HCT116 (cell line): ENCODE measurements around the gene SSMEM1. TPM values are rescaled to one million over a fixed set of nuclear protein-coding genes. Genes with fewer than 3 reads are reported as not detected.

Experiments
- ATAC-seq: fragments of 200-7000 bp; cut with Tn5 transposase; 2 replicates; pipeline ENCODE4 v1.9.1; 2020; ENCODE audit warnings: mild to moderate bottlenecking, moderate library complexity
- BruUV-seq: library from RNA; stranded (reverse); fragments of 400-500 nt; replicated peaks from 2 replicates; lab custom pipeline; 2021; lab: Mats Ljungman, UMichigan
- CTCF ChIA-PET: fragments of 300-600 bp; sonication (Branson Sonifier 250); formaldehyde crosslinking; loops from one replicate; lab custom pipeline; 2021; ENCODE audit warnings: antibody characterized with exemption; lab: Charles Lee
- POLR2A ChIA-PET: fragments of 300-600, 350-600 bp; sonication (Branson Sonifier 250); formaldehyde crosslinking; loops from one replicate; lab custom pipeline; 2021; ENCODE audit warnings: antibody characterized with exemption; lab: Charles Lee
- RAD21 ChIA-PET, 2 experiments: fragments of 300-600 bp; sonication (Branson Sonifier 250); formaldehyde crosslinking; loops; one replicate each; lab custom pipeline; 2023; ENCODE audit warnings: low total read pairs in 2 of 2; ENCODE audit not compliant: uncharacterized antibody in 2 of 2, unreplicated experiment in 2 of 2, low non-redundant PET in 1 of 2; lab: Charles Lee
- DNase-seq: peaks from one replicate; pipeline ENCODE4 v3.0.0-alpha.2; 2010; ENCODE audit warnings: low read depth, low spot score
- H2AFZ ChIP-seq: fragments of 200-600 bp; shearing (Covaris generic), sonication (generic); 2 replicates; pipeline ENCODE4 v1.6.1; 2017; ENCODE audit warnings: low read depth, mixed run types, mixed read lengths, antibody characterized with exemption, low read length; ENCODE audit not compliant: poor library complexity, severe bottlenecking
- H3K27ac ChIP-seq: 2 replicates; pipeline ENCODE4 v1.5.1; 2012; ENCODE audit warnings: low read depth, low read length
- H3K27me3 ChIP-seq: fragments of 200-600 bp; sonication (generic); 2 replicates; pipeline ENCODE4 v1.6.1; 2016; ENCODE audit warnings: mixed run types, low read length, mixed read lengths; ENCODE audit not compliant: insufficient read depth
- H3K36me3 ChIP-seq, 2 experiments: fragments of 200-500 bp in 1 of 2; fragments of 200-600 bp in 1 of 2; sonication (Bioruptor generic) in 1 of 2; sonication (generic) in 1 of 2; 2 replicates each; pipeline versions ENCODE4 v1.5.1 to v1.6.1; 2014 to 2016; ENCODE audit warnings: low read length in 2 of 2, inconsistent platforms in 1 of 2, mixed read lengths in 1 of 2, mixed run types in 1 of 2; ENCODE audit not compliant: insufficient read depth in 2 of 2, control insufficient read depth in 1 of 2
- H3K4me1 ChIP-seq, 2 experiments: fragments of 200-600 bp in 1 of 2; sonication (generic) in 1 of 2; 2 replicates each; pipeline versions ENCODE4 v1.5.1 to v1.6.1; 2012 to 2017; ENCODE audit warnings: low read length in 2 of 2, inconsistent platforms in 1 of 2, mild to moderate bottlenecking in 1 of 2, mixed read lengths in 1 of 2, mixed run types in 1 of 2, moderate library complexity in 1 of 2; ENCODE audit not compliant: insufficient read depth in 2 of 2, control insufficient read depth in 1 of 2
- H3K4me2 ChIP-seq: fragments of 200-600 bp; sonication (generic); 2 replicates; pipeline ENCODE4 v1.6.1; 2017; ENCODE audit warnings: mixed run types, low read length, mixed read lengths
- H3K4me3 ChIP-seq, 2 experiments: fragments of 200-600 bp in 1 of 2; sonication (generic) in 1 of 2; replicated peaks in 1 of 2; 2 replicates each; pipeline ENCODE4 v1.5.1; 2011 to 2016; ENCODE audit warnings: low read length in 2 of 2, control low read depth in 1 of 2, low read depth in 1 of 2, mild to moderate bottlenecking in 1 of 2, mixed read lengths in 1 of 2, mixed run types in 1 of 2
- H3K79me2 ChIP-seq: fragments of 200-600 bp; sonication (generic); 2 replicates; pipeline ENCODE4 v1.6.1; 2017; ENCODE audit warnings: mild to moderate bottlenecking, mixed run types, low read length, moderate library complexity, mixed read lengths; ENCODE audit not compliant: insufficient read depth
- H3K9ac ChIP-seq: fragments of 200-600 bp; sonication (generic); 2 replicates; pipeline ENCODE4 v1.6.1; 2016; ENCODE audit warnings: low read length, mixed read lengths
- H3K9me2 ChIP-seq: fragments of 200-600 bp; sonication (generic), shearing (Covaris generic); 2 replicates; pipeline ENCODE4 v1.6.1; 2017; ENCODE audit warnings: mixed run types, mild to moderate bottlenecking, moderate library complexity; ENCODE audit not compliant: insufficient read depth
- H3K9me3 ChIP-seq, 2 experiments: fragments of 200-500 bp in 1 of 2; fragments of 200-600 bp in 1 of 2; sonication (Bioruptor generic) in 1 of 2; sonication (generic) in 1 of 2; 2 replicates each; pipeline ENCODE4 v1.6.1; 2014 to 2017; ENCODE audit warnings: low read length in 2 of 2, mixed read lengths in 2 of 2, inconsistent platforms in 1 of 2, low read depth in 1 of 2, mild to moderate bottlenecking in 1 of 2, mixed run types in 1 of 2, moderate library complexity in 1 of 2; ENCODE audit not compliant: control insufficient read depth in 1 of 2, insufficient read depth in 1 of 2
- H4K20me1 ChIP-seq: fragments of 200-600 bp; sonication (generic), shearing (Covaris generic); 2 replicates; pipeline ENCODE4 v1.6.1; 2017; ENCODE audit warnings: mixed run types, mild to moderate bottlenecking, moderate library complexity; ENCODE audit not compliant: insufficient read depth
- ELF1 ChIP-seq: IDR thresholded peaks from 2 replicates; pipeline ENCODE4 v1.6.1; 2012; ENCODE audit warnings: low read depth, borderline replicate concordance
- EZH2 ChIP-seq: fragments of 200-600 bp; sonication (generic); IDR thresholded peaks from 2 replicates; pipeline ENCODE4 v1.6.1; 2017; ENCODE audit warnings: antibody characterized with exemption, mixed run types
- POLR2A ChIP-seq: IDR thresholded peaks from 2 replicates; pipeline ENCODE4 v1.7.0; 2011; ENCODE audit warnings: borderline replicate concordance; ENCODE audit not compliant: insufficient read depth, insufficient read length; ENCODE audit errors: extremely low read depth
- REST ChIP-seq: IDR thresholded peaks from 2 replicates; pipeline ENCODE4 v1.6.1; 2012; ENCODE audit warnings: low read depth
- SRF ChIP-seq: IDR thresholded peaks from 2 replicates; pipeline ENCODE4 v1.6.1; 2012; ENCODE audit warnings: low read depth
- YY1 ChIP-seq: IDR thresholded peaks from 2 replicates; pipeline ENCODE4 v1.6.1; 2011; ENCODE audit warnings: low read length, low read depth, moderate library complexity, mild to moderate bottlenecking; ENCODE audit not compliant: insufficient replicate concordance; ENCODE audit errors: extremely low read depth
- intact Hi-C: fragments of 100-400 bp; cut with micrococcal nuclease; formaldehyde crosslinking; loops from 2 replicates; pipeline ENCODE4 v1.10.0; 2022
- total RNA-seq: library from RNA; stranded (reverse); gene quantifications from one replicate; pipeline ENCODE4 v1.2.1, GENCODE V29; 2021; ENCODE audit not compliant: unreplicated experiment

SSMEM1 gene
- total RNA-seq, 1 experiment from 2014 or later, result not detected

DNA sequence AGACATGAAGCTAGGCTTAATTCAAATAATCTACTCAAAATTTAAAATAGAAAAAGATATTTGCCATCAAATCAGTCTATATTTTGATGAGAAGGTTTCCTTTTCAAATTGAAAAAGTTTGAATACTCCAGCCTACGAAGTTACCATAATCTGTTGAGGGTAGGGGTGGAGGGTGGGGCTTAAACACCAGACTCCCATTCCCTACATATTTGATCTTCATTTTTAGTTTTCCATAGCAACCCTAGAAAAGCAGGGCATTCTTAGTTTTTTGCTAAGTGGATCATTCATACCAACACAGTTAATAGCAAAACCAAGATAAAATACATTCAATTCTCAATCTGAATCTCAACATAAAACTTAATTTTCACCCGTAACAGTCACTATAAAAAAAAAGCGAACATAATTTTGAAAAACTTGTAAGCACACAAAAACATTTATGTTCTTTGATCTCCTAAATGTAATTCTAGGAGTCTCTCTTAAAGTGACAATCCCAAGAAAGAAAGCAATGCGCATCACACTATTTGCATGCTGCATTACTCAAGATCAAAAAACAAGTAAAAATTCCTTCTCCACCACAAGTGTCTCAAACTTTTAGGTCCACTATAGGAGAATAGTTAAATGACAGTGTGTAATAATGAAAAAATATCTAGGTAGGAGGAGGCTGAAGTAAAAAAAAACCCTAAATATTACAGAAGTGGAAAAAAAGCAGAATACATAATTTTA is 33.3 kb upstream of the SSMEM1 start:
- BruUV-seq, result no TSS peak
- ChIA-PET CTCF (no interaction called here), POLR2A (no interaction called here)
- Histone ChIP-seq H4K20me1 (peaks cover 3% of the 10 kb centered on the region; the same call in 1 of the 2 replicates), H3K4me1 (no peaks in the 10 kb centered on the region), H3K79me2 (0 out of 2 replicates have a peak, but pooled peaks cover 13% of the 10 kb centered on the region), H3K9me3 (no peaks in the 10 kb centered on the region), H3K9me2 (no peaks in the 10 kb centered on the region), H3K9ac (no peak overlapping the region), H3K27me3 (no peaks in the 10 kb centered on the region), H3K4me3 (no peak overlapping the region)
- ATAC-seq (no peak), DNase-seq (no peak)
- TF ChIP-seq YY1, result no peak
- no peak for TF ChIP-seq EZH2
- no peak for TF ChIP-seq POLR2A
- TF ChIP-seq SRF, result no peak
- no peak for TF ChIP-seq ELF1
- TF ChIP-seq REST, result no peak
- TF ChIP-seq, all 23 proteins: peak for 0
- Histone ChIP-seq H3K4me2 (no peak overlapping the region), H3K27ac (no peak overlapping the region), H3K36me3 (peaks cover 22 to 36% of the 10 kb centered on the region in 2 experiments), H2AFZ (no peak overlapping the region)
- RAD21 ChIA-PET, result no interaction called here
- intact Hi-C loops, result no loop called here
